G401 (cell line): ENCODE measurements around the gene CHRNE. TPM values are rescaled to one million over a fixed set of nuclear protein-coding genes. Genes with fewer than 3 reads are reported as not detected.
"Not testable (repeated sequence)": the region's sequence is repeated elsewhere in the genome, so short reads cannot be mapped to it uniquely, and the experiment has no call there.

Experiments
- DNase-seq: peaks from one replicate; pipeline ENCODE4 v3.0.0-alpha.2; 2015; ENCODE audit warnings: low spot score
- in situ Hi-C: cut with HindIII; loops from 2 replicates; pipeline ENCODE4 v1.10.0; 2016; ENCODE audit warnings: low sequenced_read_pairs, mixed read lengths
- total RNA-seq: library from RNA; depleted of rRNA; stranded (reverse); fragments of >200 nt; shearing (Covaris generic); gene quantifications from 2 replicates; pipeline ENCODE4 v1.2.3, GENCODE V29; 2014

CHRNE gene
- total RNA-seq, 1 experiment from 2014 or later = not detected

DNA sequence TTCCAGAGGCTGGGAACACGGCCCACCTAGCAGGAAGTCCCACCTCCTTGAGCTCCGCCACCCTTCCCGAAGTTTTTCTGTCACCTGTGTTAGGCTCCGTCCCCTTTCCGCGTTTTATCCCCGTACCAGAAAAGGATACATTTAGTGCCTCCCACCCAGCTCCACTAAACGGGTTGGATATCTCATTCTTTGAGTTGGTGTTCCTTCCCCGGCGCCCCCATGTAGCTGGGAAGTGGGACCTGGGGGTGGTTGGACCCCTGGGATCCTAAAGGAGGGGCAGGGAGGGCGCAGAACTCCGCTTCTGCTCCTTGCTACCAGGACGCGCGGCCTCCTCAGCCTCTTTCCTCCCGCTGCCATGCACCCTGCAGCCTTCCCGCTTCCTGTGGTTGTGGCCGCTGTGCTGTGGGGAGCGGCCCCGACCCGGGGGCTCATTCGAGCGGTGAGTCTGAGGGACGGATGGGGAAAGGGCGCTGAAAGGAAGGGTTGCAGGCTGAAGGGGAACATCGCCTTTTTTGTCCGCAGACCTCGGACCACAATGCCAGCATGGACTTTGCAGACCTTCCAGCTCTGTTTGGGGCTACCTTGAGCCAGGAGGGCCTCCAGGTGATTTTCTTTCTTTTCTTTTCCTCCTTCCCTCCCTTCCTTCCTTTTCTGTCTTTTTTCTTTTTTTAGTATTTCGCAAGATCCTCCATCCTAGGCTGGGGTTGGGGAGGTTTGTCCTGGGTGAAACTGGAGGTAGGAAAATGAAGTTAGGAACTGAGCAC is 37.8 kb upstream of the CHRNE start:
- DNase-seq = no peak
- in situ Hi-C loops = no loop called here

DNA sequence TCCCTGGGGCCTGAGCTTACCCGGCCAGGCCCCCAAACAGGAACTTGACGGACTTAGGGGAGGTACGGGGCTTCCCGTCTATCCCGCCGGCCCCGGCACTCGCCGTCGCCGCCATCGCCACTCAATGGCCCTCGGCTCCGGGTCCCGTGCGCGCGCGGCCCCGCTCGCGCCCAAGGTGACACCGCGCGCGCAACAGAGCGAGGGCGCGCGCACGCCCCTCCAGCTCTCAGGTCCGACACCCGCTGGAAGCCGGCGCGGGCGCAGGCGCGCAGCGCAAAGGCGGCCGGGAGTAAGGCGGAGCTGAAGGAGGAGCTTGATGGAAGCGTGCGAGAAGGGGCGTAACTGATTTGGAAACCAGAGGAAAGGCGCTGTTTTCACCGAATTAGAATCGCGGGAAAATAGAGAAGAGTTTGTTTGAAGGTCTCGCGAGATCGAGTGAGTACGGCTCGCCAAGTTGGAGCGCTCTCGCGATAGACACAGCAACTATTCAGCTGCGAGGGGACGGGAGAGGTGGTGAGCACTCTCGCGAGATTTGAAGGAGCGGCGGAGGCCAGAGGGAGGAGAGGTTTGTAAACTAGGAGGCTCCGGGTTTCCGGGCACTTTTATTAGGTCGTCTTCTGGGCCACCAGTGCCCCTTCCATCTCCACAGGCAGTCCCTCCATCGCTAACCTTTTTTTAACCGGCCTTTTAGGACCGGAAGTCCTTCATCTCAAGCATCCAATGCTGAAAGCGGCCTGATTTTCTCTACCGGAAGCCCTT is 37.1 kb upstream of the CHRNE start, which contains the start of the genes RNF167 and SLC25A11:
Gene RNF167, plus strand, starts transcription at position 473 of the 759 bp plus-strand sequence. CDS start 642 bp downstream, outside the sequence.
Gene SLC25A11, minus strand, starts transcription at position 251 of the 759 bp plus-strand sequence. Its CDS starts 136 bp downstream, at position 115.
- peak; percentile 99 for DNase-seq
- in situ Hi-C loops = no loop called here

- DNase-seq = no peak
- in situ Hi-C loops = no loop called here
Observed at GRCh38 chr17:4939546-4939795, 36.6 kb upstream of the CHRNE start.

DNA sequence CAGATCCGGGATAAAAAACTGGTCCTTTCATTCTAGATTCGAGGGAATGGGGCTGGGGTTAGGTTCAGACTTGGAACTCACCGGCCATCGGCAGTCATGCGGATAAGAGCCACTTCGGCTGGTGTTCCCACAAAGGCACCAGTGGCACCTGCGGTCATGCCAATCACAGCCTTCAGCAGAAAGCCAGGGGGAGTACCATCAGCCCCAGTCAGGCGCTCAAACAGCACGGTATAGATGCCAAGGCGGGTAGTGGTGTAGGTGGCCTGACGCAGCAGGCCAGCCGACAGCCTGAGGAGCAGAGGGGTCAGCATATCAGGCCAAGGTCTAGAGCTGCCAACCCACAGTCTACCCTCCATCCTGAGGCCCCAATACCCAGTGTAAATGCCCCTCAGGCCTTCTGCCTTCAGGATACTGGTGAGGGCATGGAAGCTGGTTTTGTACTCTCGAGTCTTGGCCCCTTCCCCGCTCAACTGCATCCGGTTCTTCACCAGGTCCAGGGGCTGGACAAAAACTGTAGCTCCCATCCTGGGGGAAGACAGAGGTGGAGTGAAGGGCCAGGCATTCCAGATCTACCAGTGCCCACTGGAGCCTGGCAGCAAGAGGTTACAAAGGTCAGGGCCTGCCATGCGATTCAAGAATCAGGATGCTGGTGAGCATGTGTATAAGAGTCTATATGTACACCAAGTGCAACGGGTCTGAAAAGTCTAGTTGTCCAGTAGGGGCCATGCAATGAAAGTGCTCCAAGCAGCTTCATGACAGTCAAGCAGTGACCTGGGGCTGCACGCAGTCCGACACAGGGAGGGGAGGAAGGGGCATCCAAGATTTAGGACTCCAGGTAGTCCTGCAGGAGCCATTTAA is 36.0 kb upstream of the CHRNE start:
- DNase-seq = peak; percentile 19
- in situ Hi-C loops = no loop called here

DNA sequence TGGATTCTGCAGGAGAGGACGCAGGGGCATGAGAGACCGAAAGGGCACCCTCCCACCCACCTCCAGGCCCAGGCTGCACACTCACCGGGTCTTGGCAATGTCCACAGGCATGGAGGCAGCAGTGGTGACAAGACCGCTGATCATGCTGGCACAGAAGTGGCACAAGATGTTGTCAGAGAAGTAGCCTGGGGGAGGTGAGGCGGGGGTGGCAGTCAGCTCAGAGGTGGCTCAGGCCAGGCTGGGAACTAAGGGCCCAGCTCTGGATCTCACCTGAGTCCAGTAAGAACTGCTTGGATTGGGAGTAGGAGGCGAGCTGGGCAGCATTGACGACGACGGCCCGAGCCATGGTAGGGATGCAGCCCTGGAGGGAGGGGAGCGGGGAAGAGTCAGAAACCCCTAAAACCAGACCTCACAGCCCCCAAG is 35.2 kb upstream of the CHRNE start:
- no peak for DNase-seq
- in situ Hi-C loops = no loop called here

DNA sequence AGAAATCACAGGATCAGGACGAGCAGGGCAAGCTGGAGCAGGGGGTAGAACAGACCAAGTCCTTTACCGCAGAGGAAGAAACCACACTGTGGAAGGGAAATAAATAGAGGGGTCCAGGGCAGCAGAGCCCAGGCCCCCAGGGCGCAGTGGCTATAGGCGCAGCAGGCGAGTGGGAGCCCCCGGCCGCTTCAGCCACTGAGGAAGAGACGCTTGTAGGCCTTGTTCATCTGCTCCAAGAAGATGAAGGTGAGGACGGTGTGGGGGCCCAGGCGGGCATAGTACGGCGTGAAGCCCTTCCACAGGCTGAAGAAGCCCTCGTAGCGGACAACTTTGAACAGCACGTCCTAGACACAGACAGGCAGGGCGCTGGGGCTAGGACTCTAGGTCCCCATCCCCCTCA is 34.7 kb upstream of the CHRNE start:
- no peak for DNase-seq
- in situ Hi-C loops = no loop called here

DNA sequence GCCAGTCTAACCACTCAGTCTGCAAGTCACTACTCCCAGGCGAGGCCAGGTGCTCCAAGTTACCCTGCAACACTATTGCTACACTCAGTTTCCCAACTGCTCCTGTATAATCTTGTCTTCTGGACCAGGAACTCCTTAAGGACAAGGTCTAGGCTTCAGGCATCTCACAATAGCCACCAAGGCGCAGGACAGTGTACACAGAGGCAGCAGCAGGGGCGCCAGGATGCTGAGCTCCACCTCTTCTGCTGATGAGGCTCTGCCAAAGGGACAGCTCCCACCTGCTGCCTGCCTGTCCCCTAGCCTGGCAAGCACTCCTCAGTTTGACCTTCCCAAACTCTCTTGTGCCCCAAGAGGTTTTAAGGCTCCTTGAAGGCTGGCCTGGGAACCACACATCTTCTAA is 33.5 kb upstream of the CHRNE start:
- in situ Hi-C loops = no loop called here
- DNase-seq = no peak

GRCh38 chr17:4935650-4936049 is 32.8 kb upstream of the CHRNE start:
- in situ Hi-C loops = no loop called here

GRCh38 chr17:4934173-4934979 is 31.5 kb upstream of the CHRNE start:
- in situ Hi-C loops = no loop called here
- DNase-seq = peak; percentile 64

More at GRCh38 chr17:4935650-4936049, 32.8 kb upstream of the CHRNE start:
- DNase-seq = no peak

DNA sequence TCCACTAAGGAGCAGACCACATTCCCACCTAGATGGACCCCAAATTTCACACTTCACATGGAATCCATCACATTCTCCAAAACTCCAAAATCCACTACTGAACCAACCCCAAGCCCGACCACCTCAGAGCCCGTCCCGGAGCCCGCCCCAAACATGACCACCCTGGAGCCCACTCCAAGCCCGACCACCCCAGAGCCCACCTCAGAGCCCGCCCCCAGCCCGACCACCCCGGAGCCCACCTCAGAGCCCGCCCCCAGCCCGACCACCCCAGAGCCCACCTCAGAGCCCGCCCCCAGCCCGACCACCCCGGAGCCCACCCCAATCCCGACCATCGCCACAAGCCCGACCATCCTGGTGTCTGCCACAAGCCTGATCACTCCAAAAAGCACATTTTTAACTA is 30.7 kb upstream of the CHRNE start:
- no peak for DNase-seq
- in situ Hi-C loops = no loop called here

GRCh38 chr17:4932756-4933155 is 29.9 kb upstream of the CHRNE start:
- no peak for DNase-seq
- in situ Hi-C loops = no loop called here

DNA sequence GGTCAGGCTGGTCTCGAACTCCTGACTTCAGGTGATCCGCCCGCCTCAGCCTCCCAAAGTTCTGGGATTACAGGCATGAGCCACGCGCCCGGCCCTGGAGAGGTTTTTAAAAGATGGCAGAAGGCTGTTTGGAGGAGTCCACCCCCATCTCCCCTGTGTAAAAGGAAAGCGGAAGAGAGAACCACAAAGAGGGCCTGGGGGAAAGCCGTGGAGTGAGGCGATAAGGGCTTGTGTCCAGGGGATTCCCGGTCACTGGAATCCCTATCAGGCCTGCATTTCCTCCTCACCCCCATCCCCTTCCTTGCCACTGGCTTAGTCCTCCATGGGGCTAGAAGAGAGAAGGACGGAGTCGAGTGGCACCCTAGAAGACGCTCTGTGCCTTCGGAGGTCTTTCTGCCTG is 29.1 kb upstream of the CHRNE start, which contains the start of gene GP1BA:
Gene GP1BA, plus strand, starts transcription at position 315 of the 400 bp plus-strand sequence. CDS start 328 bp downstream, outside the sequence.
- in situ Hi-C loops = no loop called here
- DNase-seq = no peak

DNA sequence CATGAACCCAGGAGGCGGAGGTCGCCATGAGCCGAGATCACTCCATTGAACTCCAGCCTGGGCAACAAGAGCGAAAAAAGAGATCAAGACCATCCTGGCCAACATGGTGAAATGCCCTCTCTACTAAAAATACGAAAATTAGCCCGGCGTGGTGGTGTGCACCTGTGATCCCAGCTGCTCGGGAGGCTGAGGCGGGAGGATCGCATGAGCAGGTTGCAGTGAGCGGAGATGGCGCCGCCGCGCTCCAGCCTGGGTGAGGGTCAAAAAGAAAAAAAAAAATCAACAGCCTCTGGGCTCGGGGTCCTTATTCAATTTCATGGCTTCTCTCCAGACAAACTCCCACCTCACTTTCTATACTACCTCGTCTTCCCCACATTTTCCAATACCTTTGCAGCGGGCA is 26.0 kb upstream of the CHRNE start:
- in situ Hi-C loops = no loop called here
- no peak for DNase-seq

DNA sequence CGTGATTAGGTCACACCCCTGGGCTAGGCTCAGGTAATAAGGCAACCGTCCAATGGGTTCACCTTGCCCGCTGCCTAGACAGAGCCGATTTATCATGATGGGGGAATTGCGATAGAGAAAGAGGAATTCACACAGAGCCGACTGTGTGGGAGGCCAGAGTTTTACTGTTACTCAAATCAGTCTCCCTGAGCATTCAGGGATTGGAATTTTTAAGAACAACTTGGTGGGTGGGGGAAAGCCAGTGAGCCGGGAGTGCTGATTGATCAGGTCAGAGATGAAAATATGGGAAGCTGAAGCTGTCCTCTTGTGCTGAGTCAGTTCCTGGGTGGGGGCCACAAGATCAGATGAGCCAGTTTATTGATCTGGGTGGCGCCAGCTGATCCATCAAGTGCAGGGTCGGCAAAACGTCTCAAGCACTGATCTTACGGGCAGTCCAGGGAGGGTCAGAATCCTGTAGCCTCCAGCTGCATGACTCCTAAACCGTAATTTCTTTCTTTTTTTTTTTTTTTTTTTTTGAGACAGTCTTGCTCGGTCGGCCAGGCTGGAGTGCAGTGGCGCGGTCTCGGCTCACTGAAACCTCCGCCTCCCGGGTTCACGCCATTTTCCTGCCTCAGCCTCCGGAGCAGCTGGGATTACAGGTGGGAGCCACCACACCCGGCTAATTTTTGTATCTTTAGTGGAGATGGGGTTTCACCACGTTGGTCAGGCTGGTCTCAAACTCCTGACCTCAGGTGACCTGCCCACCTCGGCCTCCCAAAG is 23.9 kb upstream of the CHRNE start:
- DNase-seq, in situ Hi-C loops: not testable (repeated sequence)

GRCh38 chr17:4921320-4921719 is 18.4 kb upstream of the CHRNE start:
- in situ Hi-C loops = no loop called here
- DNase-seq = no peak

DNA sequence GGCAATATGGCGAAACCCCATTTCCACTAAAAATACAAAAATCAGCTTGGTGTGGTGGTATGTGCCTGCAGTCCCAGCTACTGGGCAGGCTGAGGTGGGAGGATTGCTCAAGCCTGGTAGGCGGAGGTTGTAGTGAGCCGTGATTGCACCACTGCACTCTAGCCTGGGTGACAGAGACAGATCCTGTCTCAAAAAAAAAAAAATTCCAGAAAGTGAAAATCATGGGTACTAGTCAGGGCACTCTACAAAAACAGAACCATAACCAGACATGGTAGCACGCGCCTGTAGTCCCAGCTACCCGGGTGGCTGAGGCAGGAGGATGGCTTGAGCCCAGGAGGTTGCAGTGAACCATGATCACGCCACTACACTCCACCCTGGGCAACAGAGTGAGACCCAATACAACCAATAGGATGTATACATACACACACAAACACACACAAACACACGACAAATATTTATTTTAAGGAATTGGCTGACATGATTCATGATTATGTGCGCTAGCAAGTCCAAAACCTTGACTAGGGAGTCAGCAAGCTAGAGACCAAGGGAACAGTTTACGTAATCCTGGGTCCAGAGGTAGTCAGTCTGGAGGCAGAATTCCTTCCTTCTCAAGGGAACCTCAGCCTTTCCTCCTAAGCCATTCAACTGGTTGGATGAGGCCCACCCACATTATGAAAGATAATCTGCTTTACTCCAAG is 17.6 kb upstream of the CHRNE start:
- in situ Hi-C loops = no loop called here
- DNase-seq = no peak

DNA sequence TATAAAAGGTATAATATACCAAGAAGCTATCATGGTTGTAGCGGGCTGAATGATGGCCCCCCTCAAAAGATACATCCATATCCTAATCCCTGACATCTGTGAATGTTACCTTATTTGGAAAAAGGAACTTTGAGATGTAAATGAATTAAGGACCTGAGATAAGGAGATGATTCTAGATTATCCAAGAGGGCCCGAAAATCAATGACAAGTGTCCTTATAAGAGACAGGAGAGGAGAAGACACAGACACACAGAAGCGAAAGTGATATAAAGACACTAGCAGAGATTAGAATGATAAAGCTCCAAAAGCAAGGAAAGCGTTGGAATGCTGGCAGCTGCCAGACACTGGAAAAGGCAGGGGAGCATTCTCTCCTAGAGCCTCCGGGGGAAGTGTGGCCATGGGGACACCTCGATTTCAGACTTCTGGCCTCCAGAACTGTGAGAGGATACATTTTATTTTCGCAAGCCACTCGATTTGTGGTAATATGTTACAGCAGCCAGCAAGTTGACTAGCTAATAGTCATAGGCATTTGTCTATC is 16.7 kb upstream of the CHRNE start:
- no peak for DNase-seq
- in situ Hi-C loops = no loop called here
